Femur (tissue), 1 donor: ENCODE results near the gene HLF.
"Not testable (repeated sequence)": the region's sequence is repeated elsewhere in the genome, so short reads cannot be mapped to it uniquely, and the experiment has no call there.

Experiments
- DNase-seq: peaks from one replicate; pipeline ENCODE4 v3.0.0-alpha.2; 2017

HLF gene

GRCh38 chr17:55314061-55314783, 49.5 kb downstream of the HLF start:
- no peak for DNase-seq

GRCh38 chr17:55314784-55315491, 50.2 kb downstream of the HLF start:
- DNase-seq: no peak

- DNase-seq: no peak
Measured at GRCh38 chr17:55316499-55316898, 51.7 kb downstream of the HLF start.

GRCh38 chr17:55317284-55317683, 52.5 kb downstream of the HLF start:
- DNase-seq: no peak

GRCh38 chr17:55318081-55318480, 53.3 kb downstream of the HLF start:
- DNase-seq: no peak

- no peak for DNase-seq
Measured at GRCh38 chr17:55318715-55319487, 54.1 kb downstream of the HLF start.

GRCh38 chr17:55319933-55320593, 55.3 kb downstream of the HLF start:
- DNase-seq: no peak

GRCh38 chr17:55320594-55321426, 56.0 kb downstream of the HLF start:
- DNase-seq: no peak

- DNase-seq: no peak
Measured at GRCh38 chr17:55321427-55322060, 56.8 kb downstream of the HLF start.

GRCh38 chr17:55322453-55322985, 57.8 kb downstream of the HLF start:
- no peak for DNase-seq

- DNase-seq: no peak
Measured at GRCh38 chr17:55323518-55324295, 58.9 kb downstream of the HLF start.

GRCh38 chr17:55324296-55324978, 59.7 kb downstream of the HLF start:
- no peak for DNase-seq

GRCh38 chr17:55325406-55325805, 60.6 kb downstream of the HLF start:
- DNase-seq: peak; percentile 42

GRCh38 chr17:55326030-55326429, 61.3 kb downstream of the HLF start:
- DNase-seq: no peak

- no peak for DNase-seq
Measured at GRCh38 chr17:55327225-55328088, 62.7 kb downstream of the HLF start.

GRCh38 chr17:55328514-55328913, 63.8 kb downstream of the HLF start:
- DNase-seq: not testable (repeated sequence)

GRCh38 chr17:55330344-55330933, 65.7 kb downstream of the HLF start:
- no peak for DNase-seq

GRCh38 chr17:55332296-55333041, 67.7 kb downstream of the HLF start:
- no peak for DNase-seq
